ENCODE results near the gene GAS7.

Gene GAS7

GRCh38 chr17:10198509-10199249, at the start of gene GAS7:
GAS7 (minus strand) TSS chr17:10198606.
- DNase-seq (ENCODE audit: low read depth), result no peak

- DNase-seq (ENCODE audit: low read depth), result no peak
Measured at GRCh38 chr17:10247810-10248209, 49.4 kb upstream of the GAS7 start.

GRCh38 chr17:10243883-10244844, 45.8 kb upstream of the GAS7 start:
- no peak for DNase-seq (ENCODE audit: low read depth)

- no peak for DNase-seq (ENCODE audit: low read depth)
Measured at GRCh38 chr17:10241781-10242180, 43.4 kb upstream of the GAS7 start.

- no peak for DNase-seq (ENCODE audit: low read depth)
Measured at GRCh38 chr17:10238661-10239060, 40.3 kb upstream of the GAS7 start.

GRCh38 chr17:10234033-10234432, 35.6 kb upstream of the GAS7 start:
- DNase-seq (ENCODE audit: low read depth), result no peak

GRCh38 chr17:10233161-10233560, 34.8 kb upstream of the GAS7 start:
- DNase-seq (ENCODE audit: low read depth), result no peak

- DNase-seq (ENCODE audit: low read depth), result no peak
Measured at GRCh38 chr17:10229181-10229580, 30.8 kb upstream of the GAS7 start.

- DNase-seq (ENCODE audit: low read depth), result no peak
Measured at GRCh38 chr17:10226930-10227695, 28.7 kb upstream of the GAS7 start.

GRCh38 chr17:10224582-10225195, 26.3 kb upstream of the GAS7 start:
- DNase-seq (ENCODE audit: low read depth), result no peak

- no peak for DNase-seq (ENCODE audit: low read depth)
Measured at GRCh38 chr17:10219193-10219592, 20.8 kb upstream of the GAS7 start.

- DNase-seq (ENCODE audit: low read depth), result no peak
Measured at GRCh38 chr17:10217916-10218315, 19.5 kb upstream of the GAS7 start.

GRCh38 chr17:10216213-10216938, 18.0 kb upstream of the GAS7 start:
- DNase-seq (ENCODE audit: low read depth), result no peak

- DNase-seq (ENCODE audit: low read depth), result no peak
Measured at GRCh38 chr17:10215286-10215685, 16.9 kb upstream of the GAS7 start.

- no peak for DNase-seq (ENCODE audit: low read depth)
Measured at GRCh38 chr17:10211666-10212065, 13.3 kb upstream of the GAS7 start.

GRCh38 chr17:10210151-10210574, 11.8 kb upstream of the GAS7 start:
- no peak for DNase-seq (ENCODE audit: low read depth)

GRCh38 chr17:10208604-10209193, 10.3 kb upstream of the GAS7 start:
- no peak for DNase-seq (ENCODE audit: low read depth)

GRCh38 chr17:10207153-10207552, 8.7 kb upstream of the GAS7 start:
- no peak for DNase-seq (ENCODE audit: low read depth)

- DNase-seq (ENCODE audit: low read depth), result no peak
Measured at GRCh38 chr17:10205549-10206185, 7.3 kb upstream of the GAS7 start.

GRCh38 chr17:10201680-10202079, 3.3 kb upstream of the GAS7 start:
- no peak for DNase-seq (ENCODE audit: low read depth)
